ENCODE data around the gene LILRA5.
"Not testable (repeated sequence)": the region's sequence is repeated elsewhere in the genome, so short reads cannot be mapped to it uniquely, and the experiment has no call there.

GRCh38 chr19:54286283-54286682, 26.7 kb downstream of the LILRA5 start:
- TF ChIP-seq, protein P1, sequence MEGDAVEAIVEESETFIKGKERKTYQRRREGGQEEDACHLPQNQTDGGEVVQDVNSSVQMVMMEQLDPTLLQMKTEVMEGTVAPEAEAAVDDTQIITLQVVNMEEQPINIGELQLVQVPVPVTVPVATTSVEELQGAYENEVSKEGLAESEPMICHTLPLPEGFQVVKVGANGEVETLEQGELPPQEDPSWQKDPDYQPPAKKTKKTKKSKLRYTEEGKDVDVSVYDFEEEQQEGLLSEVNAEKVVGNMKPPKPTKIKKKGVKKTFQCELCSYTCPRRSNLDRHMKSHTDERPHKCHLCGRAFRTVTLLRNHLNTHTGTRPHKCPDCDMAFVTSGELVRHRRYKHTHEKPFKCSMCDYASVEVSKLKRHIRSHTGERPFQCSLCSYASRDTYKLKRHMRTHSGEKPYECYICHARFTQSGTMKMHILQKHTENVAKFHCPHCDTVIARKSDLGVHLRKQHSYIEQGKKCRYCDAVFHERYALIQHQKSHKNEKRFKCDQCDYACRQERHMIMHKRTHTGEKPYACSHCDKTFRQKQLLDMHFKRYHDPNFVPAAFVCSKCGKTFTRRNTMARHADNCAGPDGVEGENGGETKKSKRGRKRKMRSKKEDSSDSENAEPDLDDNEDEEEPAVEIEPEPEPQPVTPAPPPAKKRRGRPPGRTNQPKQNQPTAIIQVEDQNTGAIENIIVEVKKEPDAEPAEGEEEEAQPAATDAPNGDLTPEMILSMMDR (IDR thresholded peaks at IDR 0.05) = not testable (repeated sequence)
- not testable (repeated sequence) for TF ChIP-seq POLR2AphosphoS5 (IDR thresholded peaks at IDR 0.05)
